ENCODE data around the gene RTN1. TPM values are rescaled to one million over a fixed set of nuclear protein-coding genes. Genes with fewer than 3 reads are reported as not detected.

Gene RTN1
- total and polyA plus RNA-seq, 10 of the 15 experiments (the other 5 are each of a cell fraction or from before 2014, with no cell fraction given): 0.03 to 0.55 (median 0.13) TPM; not detected in 4

GRCh38 chr14:59811073-59811472 is 59.5 kb downstream of the RTN1 start:
- in situ Hi-C loops (cut with MboI): no loop called here
- Histone ChIP-seq H3K4me1 (ENCODE audit: control insufficient read depth, insufficient read depth, low read length) (no peaks in the 10 kb centered on the region), H3K27me3 (replicated peaks in 1 of 2; ENCODE audit: control insufficient read depth in 2 of 2, insufficient read depth in 2 of 2, low read length in 1 of 2) (no peaks in the 10 kb centered on the region), H3K27ac (ENCODE audit: control insufficient read depth, insufficient read depth) (no peak overlapping the region), H4K20me1 (ENCODE audit: control insufficient read depth, insufficient read depth) (no peaks in the 10 kb centered on the region), H3K4me2 (ENCODE audit: control insufficient read depth, insufficient read depth) (no peak overlapping the region), H2AFZ (ENCODE audit: control insufficient read depth, low read depth, low read length) (no peak overlapping the region), H3K9ac (ENCODE audit: control insufficient read depth, insufficient read depth, low read length) (no peak overlapping the region), H3K4me3 (no peak overlapping the region), H3K79me2 (ENCODE audit: control insufficient read depth, insufficient read depth, low read length) (no peaks in the 10 kb centered on the region), H3K36me3 (ENCODE audit: control insufficient read depth in 2 of 2, insufficient read depth in 2 of 2, low read length in 1 of 2) (no peaks in the 10 kb centered on the region), H3K9me3 (replicated peaks; ENCODE audit: control insufficient read depth, insufficient read depth, low read length) (no peaks in the 10 kb centered on the region)
- no peak for ATAC-seq
- SMC1A ChIA-PET (ENCODE audit: uncharacterized antibody, unreplicated experiment): no interaction called here
- TF ChIP-seq EZH2 (IDR thresholded peaks at IDR 0.05; ENCODE audit: borderline replicate concordance, control insufficient read depth, low read depth, low read length) (no peak), RELB (IDR thresholded peaks at IDR 0.05; ENCODE audit: low read depth) (no peak), HDAC2 (IDR thresholded peaks at IDR 0.05) (no peak), FOS (IDR thresholded peaks at IDR 0.05; ENCODE audit: borderline replicate concordance, extremely low read depth, insufficient read length) (no peak), YY1 (IDR thresholded peaks at IDR 0.05; ENCODE audit: low read depth, low read length) (no peak), POU2F2 (IDR thresholded peaks at IDR 0.05; ENCODE audit: borderline replicate concordance, low read depth, low read length) (no peak), NKRF (conservative IDR thresholded peaks at IDR 0.05) (no peak), ZBTB40 (IDR thresholded peaks at IDR 0.05; ENCODE audit: borderline replicate concordance) (no peak), STAT3 (IDR thresholded peaks at IDR 0.05; ENCODE audit: low read depth, low read length) (no peak), FOXM1 (IDR thresholded peaks at IDR 0.05; ENCODE audit: low read depth, low read length) (no peak)
- no peak for DNase-seq (ENCODE audit: low read depth, low spot score)
- POLR2A ChIA-PET: no interaction called here
- BruUV-seq (replicated peaks): no TSS peak
- intact Hi-C loops (cut with micrococcal nuclease; ENCODE audit: unreplicated experiment): no loop called here
- CTCF ChIA-PET: no interaction called here
- FAIRE-seq: no peak
- RAD21 ChIA-PET (ENCODE audit: unreplicated experiment): no interaction called here
